GM12875 (cell line): Measurements from ENCODE around the gene VMP1.
"Not testable (repeated sequence)": the region's sequence is repeated elsewhere in the genome, so short reads cannot be mapped to it uniquely, and the experiment has no call there.

Experiments used
- H3K4me3 ChIP-seq: one replicate; pipeline ENCODE4 v1.5.1; 2011; ENCODE audit warnings: low read depth, low read length, control low read depth
- TF ChIP-seq, protein P1 (sequence below): IDR thresholded peaks from 2 replicates; pipeline ENCODE4 v1.5.1; 2011; ENCODE audit warnings: low read depth, mild to moderate bottlenecking, control low read depth, inconsistent platforms, low read length, moderate library complexity, borderline replicate concordance; ENCODE audit not compliant: insufficient read depth

VMP1 gene

DNA sequence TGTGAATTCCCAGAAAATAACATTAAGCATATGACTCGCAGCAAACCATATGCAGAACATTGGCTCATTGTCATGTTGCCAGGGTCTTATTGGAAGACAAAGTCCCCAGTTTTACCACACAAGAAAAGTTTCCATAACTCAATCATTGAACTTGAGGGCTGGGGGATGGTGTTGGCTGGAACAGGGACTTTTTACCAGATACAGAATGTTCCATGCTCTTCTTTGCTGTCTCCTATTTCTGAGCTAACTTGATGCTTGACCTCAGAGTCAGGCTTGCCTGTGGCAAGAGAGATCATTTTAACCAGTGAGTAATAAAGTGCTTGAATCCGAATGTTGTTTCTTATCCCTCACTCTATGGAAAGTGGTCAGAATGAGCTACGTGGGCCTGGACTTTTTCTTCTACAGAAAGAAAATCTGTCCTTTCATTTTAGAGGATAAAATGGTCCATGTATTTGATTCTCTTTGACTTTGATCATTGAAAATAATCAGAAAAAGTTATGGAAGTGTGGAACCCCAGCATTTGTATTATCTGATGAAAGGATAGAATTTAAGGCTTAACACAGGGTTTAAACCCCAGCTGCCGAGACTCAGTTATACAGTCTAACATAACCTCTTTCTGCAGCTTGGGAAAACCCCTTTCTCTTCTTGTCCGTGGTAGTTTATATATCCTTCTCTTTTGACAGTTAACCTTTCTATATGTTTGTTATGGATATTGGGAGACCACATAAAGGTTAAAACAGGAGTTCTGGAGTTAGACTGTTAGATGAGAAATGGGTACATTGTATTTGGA lies 118.3 kb downstream of the VMP1 start:
- H3K4me3 ChIP-seq, result no peak overlapping the region
- TF ChIP-seq, protein P1, sequence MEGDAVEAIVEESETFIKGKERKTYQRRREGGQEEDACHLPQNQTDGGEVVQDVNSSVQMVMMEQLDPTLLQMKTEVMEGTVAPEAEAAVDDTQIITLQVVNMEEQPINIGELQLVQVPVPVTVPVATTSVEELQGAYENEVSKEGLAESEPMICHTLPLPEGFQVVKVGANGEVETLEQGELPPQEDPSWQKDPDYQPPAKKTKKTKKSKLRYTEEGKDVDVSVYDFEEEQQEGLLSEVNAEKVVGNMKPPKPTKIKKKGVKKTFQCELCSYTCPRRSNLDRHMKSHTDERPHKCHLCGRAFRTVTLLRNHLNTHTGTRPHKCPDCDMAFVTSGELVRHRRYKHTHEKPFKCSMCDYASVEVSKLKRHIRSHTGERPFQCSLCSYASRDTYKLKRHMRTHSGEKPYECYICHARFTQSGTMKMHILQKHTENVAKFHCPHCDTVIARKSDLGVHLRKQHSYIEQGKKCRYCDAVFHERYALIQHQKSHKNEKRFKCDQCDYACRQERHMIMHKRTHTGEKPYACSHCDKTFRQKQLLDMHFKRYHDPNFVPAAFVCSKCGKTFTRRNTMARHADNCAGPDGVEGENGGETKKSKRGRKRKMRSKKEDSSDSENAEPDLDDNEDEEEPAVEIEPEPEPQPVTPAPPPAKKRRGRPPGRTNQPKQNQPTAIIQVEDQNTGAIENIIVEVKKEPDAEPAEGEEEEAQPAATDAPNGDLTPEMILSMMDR, result no peak

- TF ChIP-seq, protein P1, result no peak
- H3K4me3 ChIP-seq, result no peak overlapping the region
Measured at GRCh38 chr17:59826706-59827453, 119.4 kb downstream of the VMP1 start.

GRCh38 chr17:59827721-59828477 lies 120.4 kb downstream of the VMP1 start:
- TF ChIP-seq, protein P1, result no peak
- no peak overlapping the region for H3K4me3 ChIP-seq

- TF ChIP-seq, protein P1, result no peak
- H3K4me3 ChIP-seq, result no peak overlapping the region
Measured at GRCh38 chr17:59828478-59828760, 121.0 kb downstream of the VMP1 start.

GRCh38 chr17:59828819-59829216 lies 121.4 kb downstream of the VMP1 start:
- not testable (repeated sequence) for H3K4me3 ChIP-seq

- TF ChIP-seq, protein P1, result no peak
- H3K4me3 ChIP-seq, result no peak overlapping the region
Measured at GRCh38 chr17:59829217-59830006, 122.0 kb downstream of the VMP1 start.

DNA sequence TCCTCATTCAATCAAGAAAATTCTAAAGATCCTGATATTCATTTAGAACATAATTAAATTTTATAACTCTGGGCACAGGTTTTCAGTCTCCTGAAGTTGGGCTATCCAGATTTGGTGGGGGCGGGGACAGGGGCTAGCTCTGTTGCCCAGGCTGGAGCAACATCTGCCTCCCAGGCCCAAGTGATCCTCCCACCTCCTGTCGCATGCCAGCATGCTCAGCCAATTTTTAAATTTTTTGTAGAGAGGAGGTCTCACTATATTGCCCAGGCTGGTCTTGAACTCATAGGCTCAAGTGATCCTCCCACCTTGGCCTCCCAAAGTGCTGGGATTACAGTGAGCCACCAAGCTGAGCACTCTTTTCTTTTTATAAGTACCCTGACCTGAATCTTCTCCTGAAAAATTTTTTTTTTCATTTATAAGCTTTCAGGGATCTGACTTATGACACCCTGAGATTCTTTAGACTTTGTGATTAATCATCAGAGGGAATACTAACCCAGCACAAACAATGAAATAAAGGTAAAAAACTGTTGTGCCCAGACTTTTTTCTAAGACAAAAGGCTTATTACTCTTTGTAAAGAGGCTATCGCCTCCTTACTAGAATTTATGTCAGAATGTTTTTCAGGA lies 122.7 kb downstream of the VMP1 start:
- H3K4me3 ChIP-seq, result no peak overlapping the region
- TF ChIP-seq, protein P1, result no peak
